ENCODE data around the gene LARGE2. TPM values are rescaled to one million over a fixed set of nuclear protein-coding genes. Genes with fewer than 3 reads are reported as not detected.

LARGE2 gene
- total and polyA plus RNA-seq, 9 of the 15 experiments (the other 6 are each of a cell fraction or from before 2014, with no cell fraction given), result 0.56 to 14.1 (median 6.6) TPM

- TF ChIP-seq ZNF407 (IDR thresholded peaks at IDR 0.05; ENCODE audit: low read depth) (no peak), CBFB (CRISPR knock-in tag; IDR thresholded peaks at IDR 0.05) (no peak), CUX1 (CRISPR knock-in tag; IDR thresholded peaks at IDR 0.05) (no peak), FOXP1 (CRISPR knock-in tag; IDR thresholded peaks at IDR 0.05) (no peak), BCLAF1 (IDR thresholded peaks at IDR 0.05; ENCODE audit: borderline replicate concordance in 1 of 2, control insufficient read depth in 1 of 2, low read depth in 2 of 2, low read length in 1 of 2) (no peak), RBFOX2 (IDR thresholded peaks at IDR 0.05; ENCODE audit: low read depth, low read length) (no peak), BRF2 (IDR thresholded peaks at IDR 0.05; ENCODE audit: borderline replicate concordance, insufficient read depth, insufficient read length) (no peak), C11orf30 (IDR thresholded peaks at IDR 0.05; ENCODE audit: low read depth) (no peak), PRPF4 (IDR thresholded peaks at IDR 0.05; ENCODE audit: insufficient read depth, low read depth, low read length, poor library complexity, severe bottlenecking) (no peak)
Observed at GRCh38 chr11:45964911-45965389, 42.5 kb downstream of the LARGE2 start (continued).

Measured in K562 (cell line).